Measurements from ENCODE around the gene P2RY2.

P2RY2 gene

DNA sequence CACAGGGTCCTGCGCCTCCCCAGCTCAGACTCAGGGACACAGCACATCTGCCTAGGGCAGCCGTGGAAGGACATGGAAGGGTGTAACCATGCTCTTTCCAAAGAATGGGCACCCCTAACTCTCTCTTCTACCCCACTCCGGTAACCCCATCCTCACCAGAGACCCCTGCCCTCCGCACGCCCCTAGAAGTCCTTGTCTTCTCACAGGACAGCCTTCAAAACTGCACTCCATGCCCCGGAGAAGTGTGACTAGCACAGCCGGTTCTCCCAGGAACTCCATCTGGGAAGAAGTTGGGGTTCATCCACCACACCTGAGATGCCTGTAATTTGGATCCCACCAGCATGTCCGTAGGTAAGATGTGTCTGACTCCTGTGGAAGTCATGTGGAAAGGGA, 25.0 kb downstream of the P2RY2 start:
- TF ChIP-seq EZH2phosphoT487 (IDR thresholded peaks at IDR 0.05; ENCODE audit: low read length) (no peak), EZH2 (optimal IDR thresholded peaks at IDR 0.05; ENCODE audit: low read depth, low read length) (no peak)
- TF ChIP-seq, protein P1, sequence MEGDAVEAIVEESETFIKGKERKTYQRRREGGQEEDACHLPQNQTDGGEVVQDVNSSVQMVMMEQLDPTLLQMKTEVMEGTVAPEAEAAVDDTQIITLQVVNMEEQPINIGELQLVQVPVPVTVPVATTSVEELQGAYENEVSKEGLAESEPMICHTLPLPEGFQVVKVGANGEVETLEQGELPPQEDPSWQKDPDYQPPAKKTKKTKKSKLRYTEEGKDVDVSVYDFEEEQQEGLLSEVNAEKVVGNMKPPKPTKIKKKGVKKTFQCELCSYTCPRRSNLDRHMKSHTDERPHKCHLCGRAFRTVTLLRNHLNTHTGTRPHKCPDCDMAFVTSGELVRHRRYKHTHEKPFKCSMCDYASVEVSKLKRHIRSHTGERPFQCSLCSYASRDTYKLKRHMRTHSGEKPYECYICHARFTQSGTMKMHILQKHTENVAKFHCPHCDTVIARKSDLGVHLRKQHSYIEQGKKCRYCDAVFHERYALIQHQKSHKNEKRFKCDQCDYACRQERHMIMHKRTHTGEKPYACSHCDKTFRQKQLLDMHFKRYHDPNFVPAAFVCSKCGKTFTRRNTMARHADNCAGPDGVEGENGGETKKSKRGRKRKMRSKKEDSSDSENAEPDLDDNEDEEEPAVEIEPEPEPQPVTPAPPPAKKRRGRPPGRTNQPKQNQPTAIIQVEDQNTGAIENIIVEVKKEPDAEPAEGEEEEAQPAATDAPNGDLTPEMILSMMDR (IDR thresholded peaks at IDR 0.05; ENCODE audit: low read length), result no peak
- Histone ChIP-seq H2AFZ (ENCODE audit: low read length) (peak overlapping the region; percentile 86; the same call in 1 of the 2 replicates), H3K27me3 (replicated peaks; ENCODE audit: insufficient read depth, low read length) (no peaks in the 10 kb centered on the region), H3K4me3 (ENCODE audit: low read length) (no peak overlapping the region), H3K9me2 (replicated peaks; ENCODE audit: insufficient read depth, low read length) (no peaks in the 10 kb centered on the region), H3K79me2 (ENCODE audit: low read length) (no peaks in the 10 kb centered on the region), H3K4me1 (ENCODE audit: low read length) (peaks cover 11% of the 10 kb centered on the region), H3K27ac (ENCODE audit: low read length) (no peak overlapping the region), H3K9ac (ENCODE audit: low read length) (no peak overlapping the region), H3K9me3 (replicated peaks; ENCODE audit: insufficient read depth, low read length) (no peaks in the 10 kb centered on the region), H3K36me3 (replicated peaks; ENCODE audit: insufficient read depth, low read length) (no peaks in the 10 kb centered on the region), H3F3A (ENCODE audit: insufficient read depth, low read length) (peaks cover 1% of the 10 kb centered on the region), H4K20me1 (ENCODE audit: insufficient read depth, low read length) (no peaks in the 10 kb centered on the region), H3K4me2 (ENCODE audit: low read depth, low read length) (peak overlapping the region; percentile 50; the same call in 1 of the 2 replicates)
- no peak for DNase-seq

DNA sequence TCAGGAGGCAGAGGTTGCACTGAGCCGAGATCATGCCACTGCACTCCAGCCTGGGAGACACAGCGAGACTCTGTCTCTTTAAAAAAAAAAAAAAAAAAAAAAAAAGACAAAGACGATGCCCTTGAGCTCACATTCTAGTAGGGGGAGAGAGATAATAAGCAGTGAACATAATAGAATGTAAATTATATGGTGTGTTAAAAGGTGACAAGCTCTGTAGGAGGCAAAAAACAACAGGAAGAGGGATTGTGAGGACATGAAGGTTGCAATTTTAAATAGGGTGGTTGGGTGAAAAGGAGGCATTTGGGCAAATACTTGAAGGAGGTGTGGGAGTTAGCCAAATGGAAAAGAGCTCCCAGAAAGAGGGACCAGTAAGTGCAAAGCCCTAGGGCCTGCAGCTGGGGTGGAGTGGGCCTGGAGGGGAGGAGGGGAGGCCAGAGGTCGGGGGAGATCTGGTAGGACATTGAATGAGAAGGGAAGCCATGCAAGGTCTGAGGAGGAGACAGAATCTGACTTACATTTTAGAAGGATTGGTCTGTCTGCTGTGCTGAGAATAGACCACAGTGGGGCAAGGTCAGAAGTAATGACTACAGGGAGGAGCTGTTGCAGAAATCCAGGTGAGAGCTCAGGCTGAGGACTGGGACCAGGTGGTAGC, 26.6 kb downstream of the P2RY2 start:
- H3K27me3 ChIP-seq (replicated peaks; ENCODE audit: insufficient read depth, low read length), result no peaks in the 10 kb centered on the region
- no peaks in the 10 kb centered on the region for H3K79me2 ChIP-seq (ENCODE audit: low read length)
- no peak overlapping the region for H3K4me2 ChIP-seq (ENCODE audit: low read depth, low read length)
- H2AFZ ChIP-seq (ENCODE audit: low read length), result no peak overlapping the region
- H3K9ac ChIP-seq (ENCODE audit: low read length), result no peak overlapping the region
- no peak for DNase-seq
- TF ChIP-seq, protein P1 (IDR thresholded peaks at IDR 0.05; ENCODE audit: low read length), result no peak
- TF ChIP-seq EZH2 (optimal IDR thresholded peaks at IDR 0.05; ENCODE audit: low read depth, low read length), result no peak
- H4K20me1 ChIP-seq (ENCODE audit: insufficient read depth, low read length), result no peaks in the 10 kb centered on the region
- no peak overlapping the region for H3K27ac ChIP-seq (ENCODE audit: low read length)
- H3K9me3 ChIP-seq (replicated peaks; ENCODE audit: insufficient read depth, low read length), result no peaks in the 10 kb centered on the region
- no peak overlapping the region for H3K4me3 ChIP-seq (ENCODE audit: low read length)
- H3F3A ChIP-seq (ENCODE audit: insufficient read depth, low read length), result peaks cover 16% of the 10 kb centered on the region
- H3K36me3 ChIP-seq (replicated peaks; ENCODE audit: insufficient read depth, low read length), result no peaks in the 10 kb centered on the region
- H3K9me2 ChIP-seq (replicated peaks; ENCODE audit: insufficient read depth, low read length), result no peaks in the 10 kb centered on the region
- peaks cover 22% of the 10 kb centered on the region for H3K4me1 ChIP-seq (ENCODE audit: low read length)

DNA sequence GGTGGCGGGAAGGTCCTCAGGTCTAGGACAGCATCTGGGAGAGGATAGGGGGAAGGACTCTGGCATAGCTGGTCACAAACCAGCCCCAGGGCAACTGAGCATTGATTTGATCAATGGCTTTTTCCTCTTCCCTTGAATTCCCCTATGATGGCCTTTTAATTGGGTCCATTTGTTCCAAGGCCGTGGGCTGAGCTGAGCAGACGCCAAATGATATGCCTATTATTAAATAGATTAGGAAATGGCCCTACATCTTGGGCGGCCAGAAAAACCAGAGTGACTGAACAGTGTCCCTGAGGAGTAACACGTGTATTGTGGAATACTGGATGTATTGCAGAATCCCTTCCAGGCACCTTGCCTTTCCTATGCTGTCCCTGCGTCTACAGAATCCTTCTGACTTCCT, 27.4 kb downstream of the P2RY2 start:
- Histone ChIP-seq H3K9me2 (replicated peaks; ENCODE audit: insufficient read depth, low read length) (no peaks in the 10 kb centered on the region), H3K4me3 (ENCODE audit: low read length) (no peak overlapping the region), H3K27me3 (replicated peaks; ENCODE audit: insufficient read depth, low read length) (no peaks in the 10 kb centered on the region), H3K27ac (ENCODE audit: low read length) (no peak overlapping the region), H4K20me1 (ENCODE audit: insufficient read depth, low read length) (no peaks in the 10 kb centered on the region), H3F3A (ENCODE audit: insufficient read depth, low read length) (peaks cover 23% of the 10 kb centered on the region), H3K4me2 (ENCODE audit: low read depth, low read length) (no peak overlapping the region), H3K79me2 (ENCODE audit: low read length) (no peaks in the 10 kb centered on the region), H3K4me1 (ENCODE audit: low read length) (peaks cover 28% of the 10 kb centered on the region), H3K36me3 (replicated peaks; ENCODE audit: insufficient read depth, low read length) (no peaks in the 10 kb centered on the region), H2AFZ (ENCODE audit: low read length) (no peak overlapping the region), H3K9me3 (replicated peaks; ENCODE audit: insufficient read depth, low read length) (no peaks in the 10 kb centered on the region), H3K9ac (ENCODE audit: low read length) (no peak overlapping the region)
- no peak for TF ChIP-seq EZH2 (optimal IDR thresholded peaks at IDR 0.05; ENCODE audit: low read depth, low read length)
- no peak for TF ChIP-seq EZH2phosphoT487 (IDR thresholded peaks at IDR 0.05; ENCODE audit: low read length)
- TF ChIP-seq, protein P1 (IDR thresholded peaks at IDR 0.05; ENCODE audit: low read length), result no peak
- no peak for DNase-seq
